ENCODE measurements around the gene TRAPPC3L. TPM values are rescaled to one million over a fixed set of nuclear protein-coding genes. Genes with fewer than 3 reads are reported as not detected.

The TRAPPC3L gene
- total RNA-seq, 4 donors from 2014 or later = not detected

- Histone ChIP-seq H3K4me3 (peak overlapping the region; percentile 47), H3K27ac (peak overlapping the region; percentile 1), H3K36me3 (no peaks in the 10 kb centered on the region), H3K27me3 (peaks cover 34% of the 10 kb centered on the region), H3K4me1 (peaks cover 11% of the 10 kb centered on the region), H3K9me3 (no peaks in the 10 kb centered on the region)
- whole genome bisulfite sequencing = 24% methylated on average over 32 of the region's 84 CpGs
- peak; percentile 71 to 76 for DNase-seq (ENCODE audit: low spot score in 2 of 2)
- TF ChIP-seq POLR2A (IDR thresholded peaks at IDR 0.05) = no peak
- no peak for TF ChIP-seq CTCF (IDR thresholded peaks at IDR 0.05)
- TF ChIP-seq EP300 (IDR thresholded peaks at IDR 0.05) = no peak
- TF ChIP-seq POLR2AphosphoS5 (IDR thresholded peaks at IDR 0.05) = no peak
Observed at GRCh38 chr6:116461932-116462885, 83.3 kb downstream of the TRAPPC3L start.

- TF ChIP-seq POLR2A (IDR thresholded peaks at IDR 0.05) (no peak), EP300 (IDR thresholded peaks at IDR 0.05) (no peak), CTCF (IDR thresholded peaks at IDR 0.05) (no peak), POLR2AphosphoS5 (IDR thresholded peaks at IDR 0.05) (no peak)
- H3K36me3 ChIP-seq = no peaks in the 10 kb centered on the region
- peaks cover 11% of the 10 kb centered on the region for H3K4me1 ChIP-seq
- H3K27ac ChIP-seq = peak within 1 kb of the TSS; percentile 1
- peak within 1 kb of the TSS; percentile 47 for H3K4me3 ChIP-seq
- peaks cover 34% of the 10 kb centered on the region for H3K27me3 ChIP-seq
- WGBS = 39% methylated on average over 13 of the region's 13 CpGs
- no peaks in the 10 kb centered on the region for H3K9me3 ChIP-seq
- no peak for DNase-seq (ENCODE audit: low spot score in 2 of 2)
Observed at GRCh38 chr6:116461331-116461931, 84.1 kb downstream of the TRAPPC3L start, which contains the start of gene CALHM6. Gene CALHM6, plus strand, starts transcription at chr6:116461375. Its CDS starts 555 bp downstream, at chr6:116461930.

- Histone ChIP-seq H3K4me3 (no peak overlapping the region), H3K4me1 (peaks cover 11% of the 10 kb centered on the region), H3K27ac (no peak overlapping the region), H3K27me3 (peaks cover 30% of the 10 kb centered on the region), H3K36me3 (no peaks in the 10 kb centered on the region), H3K9me3 (no peaks in the 10 kb centered on the region)
- TF ChIP-seq EP300 (IDR thresholded peaks at IDR 0.05) = no peak
- no peak for TF ChIP-seq CTCF (IDR thresholded peaks at IDR 0.05)
- TF ChIP-seq POLR2A (IDR thresholded peaks at IDR 0.05) = no peak
- no peak for TF ChIP-seq POLR2AphosphoS5 (IDR thresholded peaks at IDR 0.05)
- WGBS = 88% methylated on average over 4 of the region's 4 CpGs
- no peak for DNase-seq (ENCODE audit: low spot score in 2 of 2)
Observed at GRCh38 chr6:116459927-116460326, 85.6 kb downstream of the TRAPPC3L start.

GRCh38 chr6:116458264-116458663, 87.2 kb downstream of the TRAPPC3L start:
- peaks cover 11% of the 10 kb centered on the region for H3K4me1 ChIP-seq
- no peaks in the 10 kb centered on the region for H3K36me3 ChIP-seq
- no peak overlapping the region for H3K27ac ChIP-seq
- WGBS = 92% methylated on average over 5 of the region's 9 CpGs
- DNase-seq (ENCODE audit: low spot score in 2 of 2) = no peak
- no peak overlapping the region for H3K4me3 ChIP-seq
- TF ChIP-seq EP300 (IDR thresholded peaks at IDR 0.05) (no peak), CTCF (IDR thresholded peaks at IDR 0.05) (no peak), POLR2A (IDR thresholded peaks at IDR 0.05) (no peak), POLR2AphosphoS5 (IDR thresholded peaks at IDR 0.05) (no peak)
- H3K9me3 ChIP-seq = no peaks in the 10 kb centered on the region
- H3K27me3 ChIP-seq = peaks cover 20% of the 10 kb centered on the region

- 82% methylated on average over 2 of the region's 2 CpGs for WGBS
- Histone ChIP-seq H3K4me1 (peaks cover 5% of the 10 kb centered on the region), H3K36me3 (no peaks in the 10 kb centered on the region), H3K9me3 (no peaks in the 10 kb centered on the region), H3K27me3 (peaks cover 9% of the 10 kb centered on the region), H3K27ac (no peak overlapping the region), H3K4me3 (no peak overlapping the region)
- no peak for DNase-seq (ENCODE audit: low spot score in 2 of 2)
- no peak for TF ChIP-seq POLR2A (IDR thresholded peaks at IDR 0.05)
- TF ChIP-seq EP300 (IDR thresholded peaks at IDR 0.05) = no peak
- no peak for TF ChIP-seq CTCF (IDR thresholded peaks at IDR 0.05)
- no peak for TF ChIP-seq POLR2AphosphoS5 (IDR thresholded peaks at IDR 0.05)
Observed at GRCh38 chr6:116456927-116457326, 88.6 kb downstream of the TRAPPC3L start.
